ENCODE data around the gene KLK12.

The KLK12 gene

DNA sequence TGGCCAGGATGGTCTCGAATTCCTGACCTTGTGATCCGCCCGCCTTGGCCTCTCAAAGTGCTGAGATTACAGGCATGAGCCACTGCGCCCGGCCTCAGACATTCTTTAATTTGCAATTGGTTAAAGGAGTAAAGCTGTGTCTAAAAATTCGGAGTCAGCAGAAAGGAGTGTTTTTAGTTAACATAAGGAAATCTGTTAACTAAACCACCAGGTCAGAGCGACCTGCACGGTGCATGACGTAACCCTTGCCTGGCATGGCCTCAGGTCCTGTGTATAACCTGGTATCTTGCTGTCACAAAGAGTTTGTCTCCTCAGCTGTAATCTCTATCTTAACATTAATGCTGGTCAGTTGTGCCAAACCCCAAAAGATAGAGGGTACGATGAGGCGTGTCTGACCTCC is 9.5 kb upstream of the KLK12 start:
- no peak for DNase-seq

GRCh38 chr19:51043497-51043896 is 8.7 kb upstream of the KLK12 start:
- DNase-seq: no peak

GRCh38 chr19:51040151-51040550 is 5.3 kb upstream of the KLK12 start:
- DNase-seq: no peak

DNA sequence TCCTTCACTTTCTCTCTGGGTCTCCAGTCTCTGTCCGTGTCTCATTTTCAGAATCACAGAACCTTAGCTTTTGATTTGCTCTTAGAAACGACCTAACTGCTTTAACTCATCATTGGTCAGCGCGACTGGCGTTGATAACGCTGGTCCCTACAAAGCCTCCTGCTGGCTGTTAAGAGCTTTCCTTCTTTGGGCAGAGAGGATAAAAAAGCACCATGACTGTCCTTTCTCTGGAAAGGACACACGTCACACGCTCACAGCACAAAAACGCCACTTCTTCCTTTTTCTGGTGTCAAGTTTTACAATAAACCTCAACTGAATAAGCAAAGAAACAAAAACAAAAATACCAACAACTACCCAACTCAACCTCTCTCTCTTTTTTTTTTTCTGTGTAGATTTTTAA is 1.7 kb upstream of the KLK12 start:
- no peak for DNase-seq

DNA sequence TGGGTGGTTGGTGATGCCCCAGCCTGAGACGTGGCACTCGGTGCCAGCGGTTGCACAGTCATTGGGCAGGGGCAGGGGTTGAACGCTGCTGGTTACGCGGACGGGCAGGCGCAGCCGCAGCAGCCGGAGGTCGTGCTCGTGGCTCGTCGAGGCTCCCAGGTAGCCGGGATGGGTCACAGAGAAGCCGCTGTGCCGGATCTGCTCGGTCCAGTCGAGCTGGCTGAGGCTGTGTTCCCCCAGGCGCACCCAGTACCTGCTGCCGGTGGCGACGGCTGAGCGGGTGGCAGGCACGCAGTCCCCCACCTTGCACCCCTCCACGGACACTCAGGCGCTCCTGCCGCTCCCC is 2.9 kb downstream of the KLK12 start:
- DNase-seq: no peak

DNA sequence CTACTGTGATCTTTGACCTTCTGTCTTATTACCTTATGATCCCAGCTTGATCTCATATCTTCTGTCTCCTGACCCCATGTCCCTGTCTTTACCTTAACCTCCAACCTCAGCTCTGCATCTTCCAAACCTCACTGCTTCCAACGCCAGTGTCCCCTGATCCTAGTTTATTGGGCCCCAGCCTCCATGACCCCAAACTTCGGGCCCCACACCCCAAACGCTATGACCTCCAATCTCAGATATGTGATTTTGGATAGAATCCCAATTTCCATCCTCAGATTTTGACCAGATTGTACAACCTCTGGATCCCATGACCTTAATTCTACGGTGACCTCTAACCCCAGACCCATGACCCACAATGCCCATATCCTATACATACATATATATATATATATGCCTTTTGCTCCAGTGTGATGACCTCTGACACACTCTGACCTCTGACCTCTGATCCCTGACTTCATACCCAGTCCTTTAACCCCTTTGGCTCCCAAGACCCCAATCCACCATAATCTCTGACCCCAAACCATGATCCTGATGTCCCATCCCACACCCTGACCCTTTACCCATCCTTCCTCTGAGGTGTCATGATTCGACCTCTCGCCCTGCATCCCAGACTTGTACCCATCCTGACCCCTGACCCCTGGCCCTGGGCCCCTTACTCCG is 3.5 kb downstream of the KLK12 start:
- DNase-seq: no peak

DNA sequence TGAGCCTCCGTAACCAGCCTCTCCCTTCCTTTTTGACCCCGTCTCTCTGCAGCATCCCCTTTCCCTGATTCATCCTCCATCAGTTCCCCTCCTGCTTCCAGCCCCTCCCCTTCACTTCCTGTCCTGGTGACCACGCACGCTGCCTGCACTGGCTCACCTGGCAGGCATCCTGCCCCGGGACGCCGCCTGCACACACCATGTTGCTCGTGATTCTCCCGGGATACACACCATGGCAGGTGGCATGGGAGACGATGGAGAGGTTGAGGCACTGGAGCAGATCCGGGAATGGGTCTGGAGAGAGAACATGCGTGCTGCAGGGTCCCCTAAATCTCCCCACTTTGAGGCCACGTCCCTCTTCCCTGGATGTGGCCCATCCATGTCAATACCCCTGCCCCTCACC is 4.2 kb downstream of the KLK12 start:
- DNase-seq: no peak

GRCh38 chr19:51029718-51030117 is 5.1 kb downstream of the KLK12 start:
- no peak for DNase-seq

GRCh38 chr19:51027873-51028272 is 6.9 kb downstream of the KLK12 start:
- no peak for DNase-seq

GRCh38 chr19:51027126-51027806 is 7.5 kb downstream of the KLK12 start:
- no peak for DNase-seq

- DNase-seq: peak; percentile 59
Observed at GRCh38 chr19:51026554-51026831, 8.3 kb downstream of the KLK12 start, which contains the start of gene KLK11. Gene KLK11, minus strand, starts transcription at chr19:51026616. Its CDS starts 985 bp downstream, at chr19:51025631.

DNA sequence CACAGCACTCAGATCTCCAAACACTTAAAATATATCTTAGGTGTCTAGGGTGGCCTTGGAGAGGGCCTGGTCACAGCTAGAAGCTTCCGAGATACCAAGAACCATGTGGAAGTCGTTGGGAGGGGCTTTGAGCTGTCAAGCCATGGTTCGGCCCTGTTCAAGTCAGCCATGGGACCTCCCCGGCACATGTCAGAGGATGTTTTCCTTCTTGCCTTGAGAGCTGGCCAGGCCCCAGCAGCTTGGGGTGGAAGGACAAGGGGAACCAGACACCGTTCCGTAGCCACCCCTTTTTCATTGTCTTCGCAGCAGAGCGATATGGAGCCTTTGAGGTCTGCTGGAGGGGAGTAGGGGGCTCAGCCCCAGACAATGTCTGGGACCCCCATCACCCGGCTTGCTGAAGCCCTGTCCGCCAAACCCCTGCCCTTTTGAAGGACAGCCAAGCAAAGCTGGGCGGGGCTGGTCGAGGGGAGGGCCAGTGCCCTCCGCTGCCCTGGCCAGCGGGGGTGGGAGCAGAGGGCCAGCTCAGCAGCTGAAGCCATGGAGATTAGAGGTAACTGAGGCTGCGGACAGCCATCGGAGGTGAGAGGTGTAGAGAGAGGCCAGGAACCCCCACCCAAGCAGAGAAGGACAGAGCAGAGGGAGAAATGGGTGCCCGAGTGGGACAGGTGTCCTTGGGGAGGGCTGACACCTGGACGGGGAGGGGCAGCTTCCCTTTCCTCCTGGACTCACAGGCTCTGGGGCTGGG is 8.8 kb downstream of the KLK12 start:
- no peak for DNase-seq

GRCh38 chr19:51025401-51025800 is 9.4 kb downstream of the KLK12 start:
- no peak for DNase-seq

- peak; percentile 56 for DNase-seq
Observed at GRCh38 chr19:51024924-51025323, 9.9 kb downstream of the KLK12 start.

- DNase-seq: no peak
Observed at GRCh38 chr19:51023946-51024345, 10.9 kb downstream of the KLK12 start.

- DNase-seq: no peak
Observed at GRCh38 chr19:51022526-51022925, 12.3 kb downstream of the KLK12 start.

- no peak for DNase-seq
Observed at GRCh38 chr19:51020988-51021651, 13.7 kb downstream of the KLK12 start.

DNA sequence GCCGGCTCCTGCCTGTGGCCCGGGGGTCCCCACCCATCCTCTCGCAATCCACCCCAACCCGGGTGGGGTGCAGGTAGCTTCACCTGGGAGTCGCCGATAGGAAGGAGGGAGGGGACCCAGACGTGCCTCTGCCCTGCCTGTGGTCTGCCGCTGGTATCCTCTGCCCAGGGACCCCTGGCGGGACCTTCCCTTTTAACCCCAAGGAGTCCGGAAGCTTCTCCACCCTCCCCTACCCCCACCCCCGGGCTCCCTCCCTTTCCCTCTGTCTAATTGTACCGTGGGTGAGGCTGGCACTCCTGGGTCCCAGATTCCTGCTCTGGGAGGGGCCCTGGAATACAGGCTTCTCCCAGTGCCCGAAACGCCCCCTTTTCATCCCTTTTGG is 15.3 kb downstream of the KLK12 start, which contains the start of gene KLK10:
TSS of gene KLK10 (minus strand) at position 166 of the 382 bp plus-strand sequence. CDS start 579 bp downstream, outside the sequence.
- DNase-seq: no peak

DNA sequence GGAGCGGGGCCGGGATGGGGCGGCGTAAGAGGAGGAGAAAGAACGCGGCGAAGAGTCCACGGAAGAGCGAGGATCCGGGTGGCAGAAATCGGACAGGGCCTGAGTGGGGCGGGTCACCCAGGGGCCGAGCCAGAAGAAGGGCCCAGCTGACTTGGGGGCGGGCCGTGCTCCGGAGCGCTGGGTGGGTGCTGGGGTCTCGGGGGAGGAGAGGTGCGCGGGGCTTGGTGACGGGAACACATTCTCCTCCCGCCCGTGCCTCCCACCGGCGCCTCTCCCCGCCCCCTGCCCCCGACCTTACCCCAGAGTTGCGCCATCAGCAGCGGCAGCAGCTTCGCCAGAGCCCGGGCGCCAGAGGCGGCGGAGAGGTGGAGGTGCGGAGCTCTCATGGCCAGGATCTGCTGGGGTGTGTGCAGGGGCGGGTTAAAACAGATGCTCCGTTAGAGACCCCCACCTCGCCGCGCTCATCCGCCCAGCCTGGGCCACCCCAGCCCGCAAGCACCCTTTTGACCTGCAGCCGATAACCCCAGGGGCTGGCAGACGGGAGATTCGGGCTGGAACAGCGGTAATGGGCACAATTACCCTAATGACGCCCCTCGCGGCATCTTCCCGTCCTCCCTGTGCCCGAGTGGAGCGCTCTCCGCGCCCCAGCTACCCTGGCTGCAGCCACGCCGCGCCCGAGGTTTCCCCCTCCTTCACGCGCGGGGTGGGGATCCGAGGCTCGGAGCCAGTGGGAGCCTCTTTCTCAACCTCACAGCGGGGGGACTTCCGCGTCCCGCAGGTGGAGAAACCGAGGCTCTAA is 15.9 kb downstream of the KLK12 start:
- DNase-seq: no peak

DNA sequence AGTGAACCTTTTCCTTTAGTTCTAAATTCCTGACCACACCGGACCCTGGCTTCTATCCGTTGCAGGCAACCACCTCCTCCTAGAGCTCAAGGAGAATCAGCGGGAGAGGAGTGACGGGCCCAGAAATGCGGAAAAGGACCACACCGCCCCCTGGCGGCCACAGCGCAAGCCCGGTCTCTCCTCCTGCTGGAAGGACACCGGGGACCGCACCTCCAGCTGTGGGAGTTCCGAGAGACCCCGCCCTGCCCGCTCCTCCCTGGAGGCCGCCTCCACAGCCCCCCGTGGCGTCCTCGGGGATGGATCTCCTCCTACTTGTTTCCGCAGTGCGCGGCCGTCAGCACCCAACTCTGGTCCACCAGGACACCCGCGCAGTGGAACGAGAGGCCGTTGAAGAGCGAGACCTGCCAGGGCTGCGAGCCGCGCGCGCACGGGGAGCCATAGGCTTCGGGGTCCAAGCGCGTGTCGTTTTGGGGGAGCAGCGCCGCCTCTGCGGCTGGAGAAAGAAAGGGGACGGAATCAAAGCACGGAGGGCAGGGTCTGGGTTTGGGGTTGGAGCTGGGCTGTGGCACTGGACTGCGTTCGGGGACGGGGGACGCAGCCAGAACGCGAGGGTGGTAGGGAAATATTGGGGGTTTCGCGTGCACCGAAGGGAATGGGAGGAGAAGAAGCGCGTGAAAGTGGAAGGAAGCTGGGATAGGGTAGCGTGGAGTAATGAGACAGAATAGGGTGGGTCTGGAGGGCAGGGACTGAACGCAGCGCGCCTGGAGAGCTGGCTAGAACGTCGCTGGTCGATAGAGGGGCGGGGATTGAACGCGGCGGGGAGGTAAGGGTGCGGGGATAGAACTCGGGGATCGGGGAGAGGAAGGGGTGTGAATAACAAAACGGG is 17.8 kb downstream of the KLK12 start:
- no peak for DNase-seq

DNA sequence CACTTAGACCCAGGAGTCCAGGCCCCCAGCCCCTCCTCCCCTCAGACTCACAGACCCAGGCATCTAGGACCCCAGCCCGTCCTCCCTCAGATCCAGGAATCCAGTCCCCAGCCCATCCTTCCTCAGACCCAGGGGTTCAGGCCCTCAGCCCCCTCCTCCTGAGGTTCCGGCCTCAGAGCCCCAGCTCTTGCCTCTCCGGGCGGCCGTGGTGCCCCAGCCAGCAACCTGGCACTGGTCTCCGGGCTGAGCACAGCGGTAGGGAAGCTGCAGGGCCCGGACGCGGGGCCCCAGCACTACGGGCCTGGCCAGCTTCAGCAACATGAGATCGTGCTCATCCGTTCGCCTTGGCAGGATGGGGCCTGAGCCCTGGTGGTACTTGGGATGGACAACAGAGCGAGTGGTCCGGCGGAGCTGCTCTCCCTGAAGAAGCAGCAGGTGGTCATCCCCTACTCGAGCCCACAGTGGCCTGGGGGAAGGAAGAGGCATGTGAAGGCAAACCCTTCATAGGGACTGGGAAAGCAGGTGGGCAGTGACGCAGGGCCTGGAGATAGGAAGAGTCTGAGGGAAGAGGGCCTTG is 19.0 kb downstream of the KLK12 start:
- no peak for DNase-seq
